SK-N-SH (cell line): ENCODE results near the gene LIPH.

ENCODE experiments used
- CTCF ChIP-seq: fragments of 200-600 bp; sonication (generic); IDR thresholded peaks from 2 replicates; pipeline ENCODE4 v1.6.1; 2017; ENCODE audit warnings: antibody characterized with exemption, mild to moderate bottlenecking, moderate library complexity
- USF1 ChIP-seq: IDR thresholded peaks from 2 replicates; pipeline ENCODE4 v1.4.0; 2012; ENCODE audit warnings: low read depth, borderline replicate concordance

- no peak for TF ChIP-seq CTCF
- no peak for TF ChIP-seq USF1
Measured at GRCh38 chr3:185503521-185503920, 48.9 kb downstream of the LIPH start.
